B cell (primary cell): ENCODE measurements around the gene ASH1L.
"Not testable (repeated sequence)": the region's sequence is repeated elsewhere in the genome, so short reads cannot be mapped to it uniquely, and the experiment has no call there.

Experiments used
- EZH2 ChIP-seq: IDR thresholded peaks from 2 replicates; pipeline ENCODE4 v1.6.1; 2012; ENCODE audit warnings: borderline replicate concordance, low read depth, mild to moderate bottlenecking, moderate library complexity, low read length; ENCODE audit not compliant: insufficient read depth, poor library complexity, severe bottlenecking
- TF ChIP-seq, protein P1 (sequence below): fragments of 200-600 bp; IDR thresholded peaks from one replicate; pipeline ENCODE4 v1.8.0; 2022; ENCODE audit warnings: antibody characterized with exemption, mild to moderate bottlenecking

DNA sequence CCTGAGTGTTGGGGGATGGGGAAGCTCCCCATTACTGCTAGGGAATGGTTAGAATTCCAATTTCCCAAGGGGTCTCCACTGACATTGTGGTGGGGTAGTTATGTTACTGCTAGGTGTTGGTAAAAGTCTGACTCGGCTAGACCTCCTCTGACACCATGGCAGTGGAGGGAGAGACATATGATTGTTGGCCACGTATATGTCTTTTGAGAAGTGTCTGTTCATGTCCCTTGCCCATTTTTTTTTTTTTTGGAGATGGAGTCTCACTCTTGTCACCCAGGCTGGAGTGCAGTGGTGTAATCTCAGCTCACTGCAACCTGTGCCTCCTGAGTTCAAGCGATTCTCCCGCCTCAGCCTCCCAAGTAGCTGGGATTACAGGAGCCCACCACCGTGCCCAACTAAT is 176.8 kb downstream of the ASH1L start:
- TF ChIP-seq, protein P1, sequence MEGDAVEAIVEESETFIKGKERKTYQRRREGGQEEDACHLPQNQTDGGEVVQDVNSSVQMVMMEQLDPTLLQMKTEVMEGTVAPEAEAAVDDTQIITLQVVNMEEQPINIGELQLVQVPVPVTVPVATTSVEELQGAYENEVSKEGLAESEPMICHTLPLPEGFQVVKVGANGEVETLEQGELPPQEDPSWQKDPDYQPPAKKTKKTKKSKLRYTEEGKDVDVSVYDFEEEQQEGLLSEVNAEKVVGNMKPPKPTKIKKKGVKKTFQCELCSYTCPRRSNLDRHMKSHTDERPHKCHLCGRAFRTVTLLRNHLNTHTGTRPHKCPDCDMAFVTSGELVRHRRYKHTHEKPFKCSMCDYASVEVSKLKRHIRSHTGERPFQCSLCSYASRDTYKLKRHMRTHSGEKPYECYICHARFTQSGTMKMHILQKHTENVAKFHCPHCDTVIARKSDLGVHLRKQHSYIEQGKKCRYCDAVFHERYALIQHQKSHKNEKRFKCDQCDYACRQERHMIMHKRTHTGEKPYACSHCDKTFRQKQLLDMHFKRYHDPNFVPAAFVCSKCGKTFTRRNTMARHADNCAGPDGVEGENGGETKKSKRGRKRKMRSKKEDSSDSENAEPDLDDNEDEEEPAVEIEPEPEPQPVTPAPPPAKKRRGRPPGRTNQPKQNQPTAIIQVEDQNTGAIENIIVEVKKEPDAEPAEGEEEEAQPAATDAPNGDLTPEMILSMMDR = not testable (repeated sequence)
- TF ChIP-seq EZH2 = not testable (repeated sequence)
